ENCODE results near the gene TBX18. TPM values are rescaled to one million over a fixed set of nuclear protein-coding genes. Genes with fewer than 3 reads are reported as not detected.

TBX18 gene
- total RNA-seq, 1 donor from 2014 or later, result 18.1 TPM

GRCh38 chr6:84671183-84671582, 93.2 kb downstream of the TBX18 start:
- no peak for DNase-seq

DNA sequence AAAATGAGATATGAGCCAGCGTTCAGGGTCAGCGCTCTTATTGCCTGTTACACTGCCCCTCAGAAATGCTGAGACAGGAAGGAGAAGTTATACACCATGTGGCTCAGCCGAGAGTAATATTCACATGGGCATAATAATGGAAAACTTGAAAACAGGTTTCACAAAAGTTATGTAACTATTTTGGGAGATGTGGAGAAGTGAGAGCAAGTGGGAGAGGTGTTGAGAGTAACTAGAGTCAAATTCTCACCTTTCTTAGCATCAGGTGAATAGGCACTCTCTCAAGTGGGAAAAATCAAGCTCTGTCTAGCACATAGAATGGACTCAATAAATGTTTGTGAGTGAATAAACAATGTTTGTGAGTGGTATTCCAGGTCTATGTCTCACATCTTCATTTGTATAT, 94.5 kb downstream of the TBX18 start:
- DNase-seq, result no peak

- DNase-seq, result no peak
Observed at GRCh38 chr6:84667252-84668213, 96.9 kb downstream of the TBX18 start.

- DNase-seq, result no peak
Observed at GRCh38 chr6:84665401-84665800, 99.0 kb downstream of the TBX18 start.

GRCh38 chr6:84663866-84664265, 100.5 kb downstream of the TBX18 start:
- no peak for DNase-seq

DNA sequence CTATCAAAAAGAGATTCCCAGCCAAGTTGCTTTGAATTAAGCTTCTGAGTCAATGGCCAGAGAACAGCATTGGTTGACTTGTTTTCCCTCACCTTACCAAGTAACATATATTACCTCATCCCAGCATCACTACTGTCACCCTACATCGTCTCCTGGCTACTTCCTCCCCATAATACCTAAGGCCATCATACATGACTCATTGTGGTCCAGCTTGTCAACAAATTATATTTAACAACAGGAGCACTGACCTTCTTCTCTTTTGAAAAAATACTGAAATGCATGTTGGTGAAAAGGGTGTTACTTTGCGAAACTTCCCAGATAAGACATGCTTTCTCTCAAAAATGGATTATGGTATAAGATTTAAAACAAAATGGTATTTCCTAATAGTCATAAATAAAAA, 106.9 kb downstream of the TBX18 start:
- DNase-seq, result no peak

GRCh38 chr6:84657025-84657424, 107.4 kb downstream of the TBX18 start:
- DNase-seq, result no peak

GRCh38 chr6:84653027-84653551, 111.3 kb downstream of the TBX18 start:
- no peak for DNase-seq

DNA sequence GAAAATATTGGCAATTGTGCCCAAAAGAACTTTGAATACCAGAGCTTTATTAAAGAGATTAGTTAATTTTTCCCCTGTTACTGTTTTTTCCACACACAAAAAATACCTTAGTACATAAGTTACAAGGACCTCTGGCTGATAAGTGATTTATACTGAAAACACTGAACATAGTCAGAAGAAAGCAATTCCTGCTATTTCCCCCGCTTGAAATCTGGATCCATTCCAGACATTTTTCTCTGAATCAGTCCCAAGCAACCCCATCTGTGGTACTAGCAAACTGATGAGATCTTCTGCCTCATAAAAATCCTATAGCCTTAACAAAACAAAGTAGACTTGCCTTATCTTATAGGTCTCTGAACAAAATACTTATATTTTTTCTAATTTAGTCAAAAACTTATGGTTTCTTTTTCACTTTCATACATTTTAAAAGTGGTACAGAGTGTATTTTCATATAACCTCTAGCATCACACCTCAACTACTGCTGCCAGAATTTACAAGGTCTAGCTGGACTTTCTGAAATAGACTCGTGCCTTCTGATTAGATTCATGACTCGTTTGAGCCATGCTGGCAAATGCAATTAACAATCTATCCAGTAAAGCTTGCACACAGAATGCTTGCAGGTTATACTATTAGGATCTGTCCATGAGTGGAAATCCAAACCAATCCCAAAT, 111.9 kb downstream of the TBX18 start:
- DNase-seq, result peak; percentile 33

- DNase-seq, result no peak
Observed at GRCh38 chr6:84651583-84651982, 112.8 kb downstream of the TBX18 start.

GRCh38 chr6:84648444-84648843, 116.0 kb downstream of the TBX18 start:
- DNase-seq, result no peak

GRCh38 chr6:84645563-84646266, 118.7 kb downstream of the TBX18 start:
- no peak for DNase-seq

DNA sequence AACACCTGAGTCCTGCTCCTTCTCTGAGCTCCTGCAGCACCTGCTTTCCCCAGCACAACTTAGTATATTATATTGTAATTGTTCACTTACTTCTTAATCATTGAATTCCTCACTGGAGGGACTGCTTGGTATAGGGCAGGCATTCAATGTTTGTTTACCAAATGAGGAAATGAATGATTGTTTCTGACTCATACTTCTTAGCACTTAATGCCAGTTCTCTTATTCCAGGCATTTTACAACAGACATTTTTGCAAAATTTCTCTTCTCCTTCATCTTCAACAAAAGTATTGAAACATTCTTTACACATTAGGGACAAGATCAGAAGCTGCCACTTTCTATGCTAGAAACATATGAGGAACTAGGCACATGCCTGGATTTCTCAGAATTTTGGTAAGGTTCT, 119.4 kb downstream of the TBX18 start:
- no peak for DNase-seq

DNA sequence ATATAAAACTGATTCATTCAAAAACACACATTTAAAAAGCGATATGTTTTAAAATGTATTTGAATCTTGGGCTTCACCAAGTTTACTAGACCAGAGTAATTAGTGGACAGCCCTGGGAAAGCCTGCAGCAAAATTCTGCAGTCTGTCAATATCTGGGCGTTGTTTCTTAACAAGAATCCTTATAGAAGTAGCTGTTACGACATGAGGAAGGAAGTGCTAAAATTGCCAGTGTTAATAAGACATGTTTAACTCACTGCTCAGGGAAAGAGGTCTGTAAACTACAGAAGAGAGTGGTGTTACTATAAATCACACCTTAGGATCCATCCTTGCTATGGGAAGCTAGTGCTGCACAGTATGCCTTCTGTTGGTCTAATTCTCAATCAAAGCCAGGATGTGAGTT, 120.6 kb downstream of the TBX18 start:
- DNase-seq, result no peak

GRCh38 chr6:84641076-84641475, 123.3 kb downstream of the TBX18 start:
- no peak for DNase-seq

DNA sequence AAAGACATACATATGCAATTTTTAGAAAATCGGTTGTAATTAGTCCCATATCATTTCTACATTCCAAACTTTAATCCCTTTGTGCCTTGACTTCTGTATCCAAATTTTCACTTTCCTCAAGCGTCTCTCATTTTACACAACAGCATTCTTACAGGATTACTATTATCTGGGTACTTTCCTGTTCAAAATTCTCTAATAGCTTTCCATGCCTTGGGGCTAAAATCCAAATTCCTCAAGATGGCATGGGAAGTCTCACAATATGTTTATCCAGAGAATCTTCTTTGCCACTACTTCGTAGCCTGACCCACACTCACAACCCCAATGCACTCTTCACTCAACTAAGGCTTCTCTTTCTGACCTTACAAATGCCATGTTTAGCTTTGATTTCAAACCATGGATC, 125.0 kb downstream of the TBX18 start:
- DNase-seq, result no peak

DNA sequence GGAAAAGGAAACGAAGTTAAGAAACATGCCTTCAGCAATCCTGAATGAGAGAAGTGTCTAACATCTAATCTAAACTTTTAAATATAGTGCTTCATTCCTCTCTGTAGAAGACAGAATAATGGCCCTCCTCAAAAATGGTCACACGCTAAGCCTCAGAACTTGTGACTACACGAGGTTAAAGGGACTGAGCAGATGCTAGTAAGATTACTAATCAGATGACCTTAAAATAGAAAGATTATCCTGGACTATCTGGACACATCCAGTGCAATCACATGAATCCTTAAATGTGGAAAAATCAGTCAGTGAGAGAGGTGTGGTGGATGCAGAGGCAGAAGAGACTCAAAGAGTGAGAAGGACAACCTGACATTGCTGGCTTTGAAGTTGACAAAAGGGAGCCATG, 126.1 kb downstream of the TBX18 start:
- no peak for DNase-seq

Small RNA genes within 50 kb of the gene (small RNA-seq; reads per million reads assigned to genes)
- gene AL590143.1 (ENCODE audit: low replicate concordance), result not detected
